Stimulated activated CD8-positive, alpha-beta memory T cell treated with anti-CD3 and anti-CD28 coated beads, Interleukin-7, amount 100 ng/mL, for 24 hours (primary cell): ENCODE measurements around the gene PHF2.

Source experiments
- DNase-seq: peaks from one replicate; pipeline ENCODE4 v3.0.0-alpha.2; 2020; ENCODE audit warnings: low read depth

Gene PHF2

GRCh38 chr9:93587284-93587650 is 10.9 kb downstream of the PHF2 start:
- DNase-seq: no peak

GRCh38 chr9:93587651-93588347 is 11.4 kb downstream of the PHF2 start:
- DNase-seq: no peak

- DNase-seq: no peak
Measured at GRCh38 chr9:93588641-93589609, 12.5 kb downstream of the PHF2 start.

GRCh38 chr9:93589688-93590087 is 13.3 kb downstream of the PHF2 start:
- no peak for DNase-seq

- no peak for DNase-seq
Measured at GRCh38 chr9:93590609-93591234, 14.3 kb downstream of the PHF2 start.

- DNase-seq: no peak
Measured at GRCh38 chr9:93591301-93592007, 15.1 kb downstream of the PHF2 start.

- no peak for DNase-seq
Measured at GRCh38 chr9:93592008-93592642, 15.7 kb downstream of the PHF2 start.

- DNase-seq: no peak
Measured at GRCh38 chr9:93592643-93593021, 16.2 kb downstream of the PHF2 start.

- no peak for DNase-seq
Measured at GRCh38 chr9:93593144-93593658, 16.8 kb downstream of the PHF2 start.

- no peak for DNase-seq
Measured at GRCh38 chr9:93594041-93594756, 17.8 kb downstream of the PHF2 start.

GRCh38 chr9:93595461-93595860 is 19.1 kb downstream of the PHF2 start:
- DNase-seq: no peak

GRCh38 chr9:93595861-93596365 is 19.5 kb downstream of the PHF2 start:
- no peak for DNase-seq

GRCh38 chr9:93596399-93596798 is 20.0 kb downstream of the PHF2 start:
- no peak for DNase-seq

GRCh38 chr9:93597142-93597706 is 20.8 kb downstream of the PHF2 start:
- DNase-seq: no peak

- DNase-seq: no peak
Measured at GRCh38 chr9:93597871-93598646, 21.7 kb downstream of the PHF2 start.

- DNase-seq: no peak
Measured at GRCh38 chr9:93598647-93599241, 22.4 kb downstream of the PHF2 start.

- no peak for DNase-seq
Measured at GRCh38 chr9:93599571-93600403, 23.4 kb downstream of the PHF2 start.

GRCh38 chr9:93600504-93600903 is 24.1 kb downstream of the PHF2 start:
- DNase-seq: no peak
